ENCODE data around the gene PAQR9. TPM values are rescaled to one million over a fixed set of nuclear protein-coding genes. Genes with fewer than 3 reads are reported as not detected.

The PAQR9 gene
- total and polyA plus RNA-seq, 2 of the 13 experiments (the other 11 are each of a cell fraction or from before 2014, with no cell fraction given), result 3.7 to 10.3 TPM

- in situ Hi-C loops (cut with HindIII; ENCODE audit: extremely low pct_ligation_motif_present, low pct_unique_long_range_greater_than_20kb), result no loop called here
- CTCF ChIA-PET (ENCODE audit: low intra/inter-chr PET ratio, low total read pairs), result no interaction called here
- 76% methylated on average over 1 of the region's 1 CpG for WGBS (ENCODE audit: low lambda C conversion rate)
- 0 out of 2 replicates have a peak overlapping the region, but pooled peaks have one; percentile 2 for H3K4me2 ChIP-seq (ENCODE audit: low read depth, low read length)
- BruUV-seq (replicated peaks), result no TSS peak
- 0 out of 5 replicates have a peak, but pooled peaks cover 0 to 8% of the 10 kb centered on the region in 2 experiments for H3K27me3 ChIP-seq (ENCODE audit: control insufficient read depth in 1 of 2, insufficient read depth in 2 of 2, low read length in 2 of 2)
- no peak for DNase-seq (ENCODE audit: low spot score)
- H3K4me1 ChIP-seq (ENCODE audit: insufficient read depth, low read length), result peaks cover 82% of the 10 kb centered on the region
- intact Hi-C loops (cut with micrococcal nuclease; ENCODE audit: unreplicated experiment), result no loop called here
- H3K27ac ChIP-seq (ENCODE audit: extremely low read length, insufficient read depth, low read length), result no peak overlapping the region
- H3K9me3 ChIP-seq (ENCODE audit: low read length), result no peaks in the 10 kb centered on the region
- no peaks in the 10 kb centered on the region for H4K20me1 ChIP-seq (ENCODE audit: insufficient read depth, low read length)
- ATAC-seq, result no peak
- H2AFZ ChIP-seq (ENCODE audit: low read length), result no peak overlapping the region
- peaks cover 4% of the 10 kb centered on the region for H3K79me2 ChIP-seq (ENCODE audit: insufficient read depth, low read length)
- H3K36me3 ChIP-seq (replicated peaks in 1 of 2; ENCODE audit: control insufficient read depth in 1 of 2, insufficient read depth in 2 of 2, low read length in 2 of 2), result no peaks in the 10 kb centered on the region
- FAIRE-seq, result no peak
- POLR2A ChIA-PET, result interaction anchor here (0.7 to 3.7 kb wide), 3 partner anchors 9 to 41 kb away, joined by 3 to 34 read pairs (median 3); partner anchors contain the start of gene U2SURP
- H3K4me3 ChIP-seq (replicated peaks in 1 of 3; ENCODE audit: insufficient read depth in 1 of 3, low read depth in 2 of 3, low read length in 3 of 3), result no peak overlapping the region
- H3K9ac ChIP-seq (ENCODE audit: insufficient read depth, low read depth, low read length), result no peak overlapping the region
- peak; percentile 63; the same call in 1 of the 2 replicates for TF ChIP-seq ZC3H13 (CRISPR knock-in tag; IDR thresholded peaks at IDR 0.05)
- TF ChIP-seq SOX6 (IDR thresholded peaks at IDR 0.05), result no peak
- TF ChIP-seq SOX6 (CRISPR knock-in tag; IDR thresholded peaks at IDR 0.05), result 0 out of 2 replicates have a peak, but pooled peaks have one; percentile 33
- TF ChIP-seq, protein P1, sequence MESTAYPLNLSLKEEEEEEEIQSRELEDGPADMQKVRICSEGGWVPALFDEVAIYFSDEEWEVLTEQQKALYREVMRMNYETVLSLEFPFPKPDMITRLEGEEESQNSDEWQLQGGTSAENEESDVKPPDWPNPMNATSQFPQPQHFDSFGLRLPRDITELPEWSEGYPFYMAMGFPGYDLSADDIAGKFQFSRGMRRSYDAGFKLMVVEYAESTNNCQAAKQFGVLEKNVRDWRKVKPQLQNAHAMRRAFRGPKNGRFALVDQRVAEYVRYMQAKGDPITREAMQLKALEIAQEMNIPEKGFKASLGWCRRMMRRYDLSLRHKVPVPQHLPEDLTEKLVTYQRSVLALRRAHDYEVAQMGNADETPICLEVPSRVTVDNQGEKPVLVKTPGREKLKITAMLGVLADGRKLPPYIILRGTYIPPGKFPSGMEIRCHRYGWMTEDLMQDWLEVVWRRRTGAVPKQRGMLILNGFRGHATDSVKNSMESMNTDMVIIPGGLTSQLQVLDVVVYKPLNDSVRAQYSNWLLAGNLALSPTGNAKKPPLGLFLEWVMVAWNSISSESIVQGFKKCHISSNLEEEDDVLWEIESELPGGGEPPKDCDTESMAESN (CRISPR knock-in tag; conservative IDR thresholded peaks at IDR 0.05), result 0 out of 2 replicates have a peak, but pooled peaks have one; percentile 14
- no peak for TF ChIP-seq EHMT2 (IDR thresholded peaks at IDR 0.05; ENCODE audit: borderline replicate concordance, low read depth, low read length)
- no peak for TF ChIP-seq CAMTA2 (CRISPR knock-in tag; IDR thresholded peaks at IDR 0.05; ENCODE audit: borderline replicate concordance)
- TF ChIP-seq ZNF317 (CRISPR knock-in tag; IDR thresholded peaks at IDR 0.05), result peak; percentile 54; the same call in 1 of the 2 replicates
- TF ChIP-seq ZMYM4 (CRISPR knock-in tag; IDR thresholded peaks at IDR 0.05), result peak; percentile 11; the same call in 1 of the 2 replicates
- peak; percentile 26; the same call in 1 of the 2 replicates for TF ChIP-seq ATF1 (CRISPR knock-in tag; IDR thresholded peaks at IDR 0.05)
- no peak for TF ChIP-seq ZNF253 (CRISPR knock-in tag; IDR thresholded peaks at IDR 0.05; ENCODE audit: borderline replicate concordance)
- TF ChIP-seq, protein P2, sequence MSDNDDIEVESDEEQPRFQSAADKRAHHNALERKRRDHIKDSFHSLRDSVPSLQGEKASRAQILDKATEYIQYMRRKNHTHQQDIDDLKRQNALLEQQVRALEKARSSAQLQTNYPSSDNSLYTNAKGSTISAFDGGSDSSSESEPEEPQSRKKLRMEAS (IDR thresholded peaks at IDR 0.05), result peak; percentile 13; the same call in 1 of the 2 replicates
- peak; percentile 47; the same call in 1 of the 2 replicates for TF ChIP-seq ELF4 (CRISPR knock-in tag; IDR thresholded peaks at IDR 0.05; ENCODE audit: borderline replicate concordance)
- TF ChIP-seq ZSCAN31 (CRISPR knock-in tag; IDR thresholded peaks at IDR 0.05; ENCODE audit: low read depth), result 0 out of 2 replicates have a peak, but pooled peaks have one; percentile 24
Measured at GRCh38 chr3:142960322-142960850, 3.1 kb downstream of the PAQR9 start.
